Measurements from ENCODE around the gene MFSD11. TPM values are rescaled to one million over a fixed set of nuclear protein-coding genes. Genes with fewer than 3 reads are reported as not detected.
"Not testable (repeated sequence)": the region's sequence is repeated elsewhere in the genome, so short reads cannot be mapped to it uniquely, and the experiment has no call there.

MFSD11 gene
- total RNA-seq, 1 donor from 2014 or later: 55.9 TPM

- DNase-seq (ENCODE audit: low spot score): no peak
Observed at GRCh38 chr17:76707985-76708807, 29.7 kb upstream of the MFSD11 start.

GRCh38 chr17:76709077-76709950 lies 28.6 kb upstream of the MFSD11 start:
- peak; percentile 96 for DNase-seq (ENCODE audit: low spot score)

GRCh38 chr17:76709951-76710862 lies 27.7 kb upstream of the MFSD11 start:
- peak; percentile 45 for DNase-seq (ENCODE audit: low spot score)

GRCh38 chr17:76710863-76711611 lies 26.9 kb upstream of the MFSD11 start, which contains the start of gene MXRA7:
MXRA7 (minus strand) TSS chr17:76710965; CDS start chr17:76710946, 19 bp downstream.
- peak; percentile 77 for DNase-seq (ENCODE audit: low spot score)

GRCh38 chr17:76712321-76712720 lies 25.6 kb upstream of the MFSD11 start:
- not testable (repeated sequence) for DNase-seq (ENCODE audit: low spot score)

- no peak for DNase-seq (ENCODE audit: low spot score)
Observed at GRCh38 chr17:76713765-76714164, 24.2 kb upstream of the MFSD11 start.

GRCh38 chr17:76714336-76714735 lies 23.6 kb upstream of the MFSD11 start:
- DNase-seq (ENCODE audit: low spot score): no peak

- DNase-seq (ENCODE audit: low spot score): peak; percentile 68
Observed at GRCh38 chr17:76714822-76715495, 23.0 kb upstream of the MFSD11 start.

- DNase-seq (ENCODE audit: low spot score): no peak
Observed at GRCh38 chr17:76715496-76715830, 22.5 kb upstream of the MFSD11 start.

GRCh38 chr17:76716146-76716838 lies 21.6 kb upstream of the MFSD11 start:
- DNase-seq (ENCODE audit: low spot score): no peak

- no peak for DNase-seq (ENCODE audit: low spot score)
Observed at GRCh38 chr17:76716839-76717215, 21.1 kb upstream of the MFSD11 start.

GRCh38 chr17:76718516-76718915 lies 19.4 kb upstream of the MFSD11 start:
- DNase-seq (ENCODE audit: low spot score): no peak

GRCh38 chr17:76720211-76720610 lies 17.7 kb upstream of the MFSD11 start:
- DNase-seq (ENCODE audit: low spot score): no peak

GRCh38 chr17:76720941-76721340 lies 17.0 kb upstream of the MFSD11 start:
- no peak for DNase-seq (ENCODE audit: low spot score)

GRCh38 chr17:76721463-76721862 lies 16.5 kb upstream of the MFSD11 start:
- DNase-seq (ENCODE audit: low spot score): no peak

GRCh38 chr17:76722279-76722678 lies 15.6 kb upstream of the MFSD11 start:
- DNase-seq (ENCODE audit: low spot score): no peak

- not testable (repeated sequence) for DNase-seq (ENCODE audit: low spot score)
Observed at GRCh38 chr17:76722977-76723376, 14.9 kb upstream of the MFSD11 start.

GRCh38 chr17:76723812-76724211 lies 14.1 kb upstream of the MFSD11 start:
- DNase-seq (ENCODE audit: low spot score): no peak

GRCh38 chr17:76725580-76726230 lies 12.2 kb upstream of the MFSD11 start:
- peak; percentile 54 for DNase-seq (ENCODE audit: low spot score)

Measured in umbilical cord (tissue), 2 donors.